NK-92 (cell line): ENCODE results near the gene SPARCL1.
"Not testable (repeated sequence)": the region's sequence is repeated elsewhere in the genome, so short reads cannot be mapped to it uniquely, and the experiment has no call there.

Experiments used
- DNase-seq: peaks from one replicate; lab custom pipeline; 2025; ENCODE audit not compliant: unreplicated experiment; lab: John Stamatoyannopoulos, UW

The SPARCL1 gene

DNA sequence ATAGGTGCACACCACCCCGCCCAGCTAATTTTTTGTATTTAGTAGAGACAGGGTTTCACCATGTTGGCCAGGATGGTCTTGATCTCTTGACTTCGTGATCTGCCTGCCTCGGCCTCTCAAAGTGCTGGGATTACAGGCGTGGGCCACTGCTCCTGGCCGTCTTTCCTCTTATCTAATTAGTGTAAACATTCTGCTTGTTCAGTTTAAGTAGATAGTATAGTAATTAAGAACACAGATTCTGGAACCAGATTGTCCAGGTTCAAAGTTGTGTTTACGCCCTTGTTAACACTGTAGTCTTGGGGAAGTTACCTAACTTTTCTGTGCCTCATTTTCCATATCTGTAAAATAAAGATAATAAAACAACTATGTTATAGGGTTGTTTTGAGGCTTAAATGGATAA, 82.8 kb downstream of the SPARCL1 start:
- DNase-seq: not testable (repeated sequence)

GRCh38 chr4:87445964-87446363, 83.2 kb downstream of the SPARCL1 start:
- no peak for DNase-seq

GRCh38 chr4:87444741-87445140, 84.4 kb downstream of the SPARCL1 start:
- no peak for DNase-seq

DNA sequence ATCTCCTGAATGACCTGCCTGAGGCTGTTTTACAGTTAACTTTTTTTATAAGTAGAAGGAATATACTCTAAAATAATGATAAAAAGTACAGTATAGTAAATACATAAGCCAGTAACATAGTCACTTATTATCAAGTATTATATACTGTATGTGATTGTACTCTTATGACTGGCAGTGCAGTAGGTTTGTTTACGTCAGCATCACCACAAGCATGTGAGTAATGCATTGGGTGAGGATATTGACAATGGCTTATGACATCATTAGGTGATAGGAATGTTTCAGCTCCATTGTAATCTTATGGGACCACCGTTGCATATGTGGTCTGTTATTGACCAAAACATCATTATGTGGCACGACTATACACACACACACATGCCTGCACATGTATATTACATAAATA, 86.3 kb downstream of the SPARCL1 start:
- DNase-seq: no peak

DNA sequence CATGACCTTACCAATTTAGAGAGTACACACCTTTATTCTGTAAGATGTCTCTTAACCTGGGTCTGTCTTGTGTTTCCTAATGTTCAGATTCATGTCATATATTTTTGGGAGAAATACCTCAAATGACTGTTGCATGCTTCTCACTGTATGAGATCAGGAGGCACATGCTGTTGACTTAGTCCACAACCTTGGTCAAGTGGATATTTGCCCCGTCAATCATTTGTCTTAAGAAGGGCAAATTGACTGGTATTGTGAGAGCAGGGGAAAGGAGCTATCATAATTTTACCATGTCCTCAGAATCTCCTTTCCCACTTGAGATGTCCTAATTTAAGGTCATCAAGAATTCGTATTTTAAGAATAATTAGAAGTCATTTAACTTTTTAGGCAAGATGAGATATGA, 95.8 kb downstream of the SPARCL1 start:
- no peak for DNase-seq

DNA sequence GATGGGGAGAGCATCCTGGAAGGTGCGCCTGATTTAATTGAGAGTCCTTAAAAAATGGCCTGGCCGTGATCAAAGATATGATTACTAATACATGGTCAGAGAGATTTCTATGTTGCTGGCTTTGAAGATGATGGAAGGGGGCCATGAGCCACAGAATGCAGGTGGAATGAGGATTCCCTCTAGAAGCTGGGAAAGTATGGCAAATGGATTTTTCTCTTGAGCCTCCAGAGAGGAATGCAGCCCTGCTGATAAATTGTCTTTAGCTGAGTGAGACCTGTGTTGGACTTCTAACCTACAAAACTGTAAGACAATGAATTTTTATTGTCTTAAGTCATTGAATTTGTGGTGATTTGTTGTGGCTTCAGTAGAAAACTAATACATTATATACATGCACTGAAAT, 99.1 kb downstream of the SPARCL1 start:
- DNase-seq: no peak

DNA sequence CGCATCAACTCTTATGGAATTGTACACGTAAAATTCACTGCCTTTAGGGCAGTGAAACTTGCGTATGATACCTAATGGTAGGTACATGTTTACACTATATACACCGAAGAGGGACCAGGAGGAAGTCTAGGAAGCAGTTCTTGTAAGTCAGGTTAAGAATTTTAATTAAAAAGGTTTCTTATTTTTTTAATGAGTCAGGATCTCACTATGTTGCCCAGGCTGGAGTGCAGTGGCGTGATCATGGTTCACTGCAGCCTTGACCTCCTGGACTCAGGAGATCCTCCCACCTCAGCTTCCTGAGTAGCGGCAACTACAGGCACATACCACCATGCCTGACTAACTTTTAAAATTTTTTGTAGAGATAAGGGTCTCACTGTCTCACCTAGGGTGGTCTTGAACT, 100.2 kb downstream of the SPARCL1 start:
- no peak for DNase-seq

DNA sequence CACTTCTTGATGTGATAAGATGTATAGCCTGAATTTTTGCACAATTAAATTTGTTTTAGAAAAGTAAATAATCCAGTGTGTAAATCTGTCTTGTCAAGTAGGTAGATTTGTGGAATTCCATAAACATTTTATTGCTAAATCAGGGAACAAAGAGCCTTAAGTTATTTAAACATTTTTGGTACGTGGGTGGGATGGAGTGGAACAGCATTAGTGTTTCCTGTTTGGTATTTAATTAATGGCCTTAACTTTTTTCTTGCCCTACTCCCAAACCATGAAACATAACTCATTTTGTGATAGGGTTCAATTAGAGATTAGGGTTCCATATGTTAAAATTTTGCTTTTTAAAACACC, 101.7 kb downstream of the SPARCL1 start:
- DNase-seq: no peak

DNA sequence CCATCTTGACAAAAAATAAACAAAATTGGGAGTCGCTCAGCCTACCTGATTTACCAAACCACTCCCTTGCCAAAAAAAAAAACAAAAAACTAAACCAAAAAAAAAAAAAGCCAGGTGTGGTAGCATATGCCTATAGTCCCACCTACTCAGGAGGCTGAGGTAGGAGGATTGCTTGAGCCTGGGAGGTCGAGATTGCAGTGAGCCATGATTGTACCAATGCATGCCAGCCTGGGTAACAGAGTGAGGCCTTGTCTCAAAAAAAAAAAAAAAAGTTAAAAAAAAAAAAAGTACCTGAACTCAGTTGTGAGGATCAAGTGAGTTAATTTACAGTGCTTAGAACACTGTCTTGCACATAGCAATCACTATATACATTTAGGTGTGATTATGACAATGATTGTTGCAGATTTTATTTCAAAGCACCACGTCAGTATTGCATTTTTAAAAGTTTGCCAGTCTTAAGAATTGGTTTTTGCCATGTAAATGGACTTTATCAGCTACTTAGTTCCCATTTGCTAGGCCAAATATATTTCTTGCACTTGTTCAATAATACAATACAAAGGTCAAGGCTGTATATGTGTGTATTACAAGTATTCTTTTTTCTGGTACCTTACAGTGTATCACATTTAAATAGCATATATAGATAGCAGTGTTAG, 102.2 kb downstream of the SPARCL1 start:
- DNase-seq: no peak

- no peak for DNase-seq
Observed at GRCh38 chr4:87425711-87426110, 103.5 kb downstream of the SPARCL1 start.

DNA sequence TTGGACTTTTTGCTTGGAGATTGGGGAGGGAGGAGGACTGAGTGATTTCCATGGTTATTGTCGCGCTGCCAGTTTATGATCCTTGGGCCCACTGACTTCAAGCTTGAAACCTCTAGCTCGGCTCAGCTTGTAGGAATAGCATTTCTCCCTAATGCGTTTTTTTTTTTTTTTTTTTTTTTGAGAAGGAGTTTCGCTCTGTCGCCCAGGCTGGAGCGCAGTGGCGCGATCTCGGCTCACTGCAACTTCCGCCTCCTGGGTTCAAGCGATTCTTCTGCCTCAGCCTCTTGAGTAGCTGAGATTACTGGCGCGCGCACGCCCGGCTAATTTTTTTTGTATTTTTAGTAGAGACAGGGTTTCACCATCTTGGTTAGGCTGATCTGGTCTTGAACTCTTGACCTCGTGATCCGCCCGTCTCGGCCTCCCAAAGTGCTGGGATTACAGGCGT, 105.1 kb downstream of the SPARCL1 start:
- not testable (repeated sequence) for DNase-seq
